Measurements from ENCODE around the gene ZBED5.
"Not testable (repeated sequence)": the region's sequence is repeated elsewhere in the genome, so short reads cannot be mapped to it uniquely, and the experiment has no call there.

The ZBED5 gene

GRCh38 chr11:10857709-10858438 lies at the start of gene ZBED5:
Gene ZBED5, minus strand, starts transcription at chr11:10858053. Its CDS starts 3,108 bp downstream, at chr11:10854945.
- in situ Hi-C loops (cut with HindIII; ENCODE audit: low sequenced_read_pairs): no loop called here

DNA sequence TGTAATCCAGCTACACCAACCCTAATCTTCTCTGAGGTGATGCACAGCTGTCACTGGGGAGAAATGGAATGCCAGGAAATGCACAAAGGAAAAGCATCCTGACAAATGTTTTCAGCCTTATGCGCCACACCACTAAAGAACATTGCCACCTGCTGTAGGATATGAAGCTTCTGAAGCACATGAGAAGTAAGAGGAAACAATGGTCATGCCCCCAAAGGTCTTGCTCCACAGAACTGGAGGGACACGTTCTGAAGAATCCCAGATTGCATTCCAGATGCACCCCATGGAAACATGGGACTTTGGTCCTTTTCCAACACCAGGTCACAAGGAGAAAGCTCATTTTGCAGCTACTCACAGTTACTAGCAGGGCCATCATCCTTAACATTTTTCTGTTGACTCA lies 48.7 kb upstream of the ZBED5 start:
- in situ Hi-C loops (cut with HindIII; ENCODE audit: low sequenced_read_pairs): no loop called here

- in situ Hi-C loops (cut with HindIII; ENCODE audit: low sequenced_read_pairs): no loop called here
Measured at GRCh38 chr11:10902301-10903063, 44.6 kb upstream of the ZBED5 start.

DNA sequence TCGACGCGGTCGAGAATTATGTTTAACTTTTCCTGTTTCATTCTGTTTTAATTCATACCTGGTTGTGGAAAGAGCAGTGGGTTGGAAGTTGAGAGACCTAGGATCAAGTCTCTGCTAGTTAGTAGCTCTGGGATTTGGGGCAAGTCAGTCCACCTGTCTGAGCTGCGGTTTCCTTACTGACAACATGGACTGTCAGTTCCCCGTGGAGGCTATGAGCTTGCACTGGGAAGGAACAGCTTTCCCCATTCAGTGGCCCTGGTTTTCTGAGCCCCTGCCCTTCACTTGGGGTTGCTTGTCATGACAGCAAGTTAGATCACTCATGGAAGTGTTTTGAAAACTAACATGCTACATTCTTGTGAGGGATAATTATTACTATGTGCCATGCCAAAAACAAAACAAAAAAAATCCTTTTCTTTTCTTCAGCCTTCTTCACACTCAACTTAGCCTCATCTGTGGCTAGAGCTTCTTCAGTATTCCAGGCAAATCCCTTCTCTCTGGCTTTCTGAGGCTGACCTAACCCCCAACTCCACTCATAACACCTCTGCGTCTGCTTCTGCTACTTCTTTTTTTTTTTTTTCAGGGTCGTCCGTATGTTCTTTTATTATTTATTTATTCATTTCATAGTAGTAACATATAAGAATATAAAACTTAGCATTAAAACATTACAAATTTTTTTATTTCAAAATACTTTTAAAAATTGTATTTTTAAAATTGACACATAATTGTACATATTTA lies 43.0 kb upstream of the ZBED5 start:
- in situ Hi-C loops (cut with HindIII; ENCODE audit: low sequenced_read_pairs): no loop called here

DNA sequence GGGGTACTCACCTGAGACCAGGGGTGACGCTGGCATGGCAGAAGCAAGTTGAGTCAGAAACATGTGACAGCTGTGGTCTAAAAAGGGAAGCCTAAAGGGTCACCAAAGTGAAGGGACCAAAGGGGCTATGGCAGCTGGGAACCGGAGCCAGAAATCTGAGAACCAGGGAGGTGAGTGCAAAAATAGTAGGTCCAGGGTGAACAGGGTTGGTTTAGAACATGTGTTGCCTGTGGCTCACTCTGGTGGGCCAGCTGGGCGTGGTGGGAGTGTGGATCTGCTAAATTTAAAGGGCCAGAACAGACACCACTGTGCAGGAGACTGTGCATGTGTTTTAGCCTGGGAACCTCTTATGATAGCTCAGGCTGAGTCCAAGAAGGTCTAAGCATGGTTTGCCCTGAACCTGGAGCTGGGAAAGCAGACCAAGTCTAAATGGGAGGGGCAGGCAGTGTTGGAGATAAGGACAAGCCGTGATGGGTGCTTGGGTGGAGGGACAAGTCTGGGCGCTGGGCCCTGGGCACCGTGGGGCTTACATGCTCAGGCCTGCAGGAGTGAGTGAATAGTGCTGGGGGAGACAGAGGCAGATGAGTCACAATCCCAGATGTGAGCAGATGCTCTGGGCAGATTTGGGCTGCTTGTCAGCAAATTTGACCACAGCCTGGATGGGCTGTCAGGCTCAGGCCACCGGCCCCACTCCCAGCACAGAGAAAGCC lies 41.4 kb upstream of the ZBED5 start:
- in situ Hi-C loops (cut with HindIII; ENCODE audit: low sequenced_read_pairs): no loop called here

GRCh38 chr11:10898763-10899025 lies 40.8 kb upstream of the ZBED5 start:
- in situ Hi-C loops (cut with HindIII; ENCODE audit: low sequenced_read_pairs): no loop called here

DNA sequence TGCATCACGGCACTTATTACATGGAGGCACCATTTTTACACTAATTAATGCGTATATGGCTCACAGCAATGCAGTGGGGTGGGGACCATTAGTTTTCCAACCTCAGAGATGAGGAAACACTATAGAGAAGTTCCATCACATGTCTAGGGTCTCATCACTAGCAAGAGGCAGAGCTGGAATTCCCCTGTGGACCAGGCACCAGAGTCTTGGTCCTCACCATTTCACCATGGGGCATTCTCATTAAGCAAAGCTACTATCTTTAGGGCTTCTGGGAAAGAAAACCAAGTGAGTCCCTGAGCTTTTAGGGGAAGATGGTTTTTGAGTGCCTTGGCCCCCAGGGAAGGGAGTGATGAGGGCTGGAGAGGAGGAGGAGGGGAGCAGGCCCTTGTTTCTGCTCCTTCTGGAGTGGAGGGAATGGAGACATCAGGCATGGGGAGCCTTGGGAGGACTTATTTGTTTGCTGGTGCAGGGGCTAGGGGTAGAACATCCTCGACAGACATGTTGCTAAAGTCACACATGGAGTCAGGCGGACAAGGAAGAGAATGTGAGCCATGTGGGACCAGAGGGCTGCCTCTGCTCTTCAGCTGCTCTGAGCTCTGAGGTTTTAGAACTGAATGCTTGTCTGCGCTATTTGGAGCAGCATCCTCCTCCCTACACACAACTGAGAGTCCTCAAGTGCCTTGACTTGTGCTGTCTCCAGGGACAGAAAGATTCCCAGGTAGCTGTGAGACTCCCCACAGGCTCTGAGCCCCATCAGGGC lies 40.3 kb upstream of the ZBED5 start:
- in situ Hi-C loops (cut with HindIII; ENCODE audit: low sequenced_read_pairs): no loop called here

DNA sequence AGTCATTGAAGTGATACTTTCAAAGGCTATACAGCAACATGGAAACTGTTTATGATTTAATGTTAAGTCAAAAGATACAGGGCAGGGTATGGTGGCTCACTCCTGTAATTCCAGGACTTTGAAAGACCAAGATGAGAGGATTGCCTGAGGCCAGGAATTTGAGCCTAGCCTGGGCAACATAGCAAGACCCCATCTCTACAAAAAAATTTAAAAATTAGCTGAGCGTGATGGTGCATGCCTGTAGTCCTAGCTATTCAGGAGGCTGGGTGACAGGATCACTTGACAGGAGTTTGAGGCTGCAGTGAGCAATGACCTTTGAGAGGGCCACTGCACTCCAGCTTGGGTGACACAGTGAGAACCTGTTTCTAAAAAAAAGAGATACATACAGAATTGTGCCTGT lies 39.3 kb upstream of the ZBED5 start:
- in situ Hi-C loops (cut with HindIII; ENCODE audit: low sequenced_read_pairs): no loop called here

DNA sequence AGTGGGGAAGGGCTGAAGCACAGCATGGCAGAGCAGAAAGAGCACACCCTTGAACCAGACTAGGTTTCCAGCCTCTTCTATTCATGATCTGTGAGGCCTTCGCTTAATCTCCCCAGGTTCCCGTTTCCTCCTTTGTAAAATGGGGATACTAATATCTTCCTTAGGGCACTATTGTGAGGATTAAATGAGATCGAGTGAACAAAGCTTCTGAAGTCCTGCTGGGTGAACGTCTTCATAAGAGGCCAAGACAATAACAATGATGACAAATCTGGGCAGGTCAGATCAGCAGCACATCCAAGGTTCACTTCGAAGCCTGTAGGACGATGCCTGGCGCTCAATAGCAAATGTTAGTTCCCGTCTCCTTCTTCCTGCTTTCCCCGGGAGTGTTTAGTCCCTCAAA lies 38.6 kb upstream of the ZBED5 start:
- in situ Hi-C loops (cut with HindIII; ENCODE audit: low sequenced_read_pairs): no loop called here

GRCh38 chr11:10895285-10895684 lies 37.4 kb upstream of the ZBED5 start:
- in situ Hi-C loops (cut with HindIII; ENCODE audit: low sequenced_read_pairs): no loop called here

- in situ Hi-C loops (cut with HindIII; ENCODE audit: low sequenced_read_pairs): no loop called here
Measured at GRCh38 chr11:10894666-10895065, 36.8 kb upstream of the ZBED5 start.

- in situ Hi-C loops (cut with HindIII; ENCODE audit: low sequenced_read_pairs): no loop called here
Measured at GRCh38 chr11:10893714-10894151, 35.9 kb upstream of the ZBED5 start.

DNA sequence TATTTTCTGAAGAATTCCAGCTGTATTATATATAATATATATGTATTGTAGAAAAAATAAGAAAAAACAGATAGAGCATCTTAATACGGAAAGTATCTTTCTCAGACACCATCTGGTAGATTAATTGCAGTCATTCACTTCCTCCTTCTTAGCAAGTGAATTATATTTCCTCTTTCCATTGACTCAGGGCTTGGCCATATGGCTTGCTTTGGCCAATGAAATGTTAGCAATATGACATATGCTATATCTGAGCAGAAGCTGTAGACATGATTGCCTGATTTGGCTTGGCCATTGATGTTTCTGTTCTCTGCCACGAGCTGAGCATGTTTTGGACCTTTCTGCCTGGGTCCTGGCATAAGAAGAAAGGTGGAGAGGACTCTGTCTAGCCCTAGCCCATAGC lies 34.4 kb upstream of the ZBED5 start:
- in situ Hi-C loops (cut with HindIII; ENCODE audit: low sequenced_read_pairs): no loop called here

DNA sequence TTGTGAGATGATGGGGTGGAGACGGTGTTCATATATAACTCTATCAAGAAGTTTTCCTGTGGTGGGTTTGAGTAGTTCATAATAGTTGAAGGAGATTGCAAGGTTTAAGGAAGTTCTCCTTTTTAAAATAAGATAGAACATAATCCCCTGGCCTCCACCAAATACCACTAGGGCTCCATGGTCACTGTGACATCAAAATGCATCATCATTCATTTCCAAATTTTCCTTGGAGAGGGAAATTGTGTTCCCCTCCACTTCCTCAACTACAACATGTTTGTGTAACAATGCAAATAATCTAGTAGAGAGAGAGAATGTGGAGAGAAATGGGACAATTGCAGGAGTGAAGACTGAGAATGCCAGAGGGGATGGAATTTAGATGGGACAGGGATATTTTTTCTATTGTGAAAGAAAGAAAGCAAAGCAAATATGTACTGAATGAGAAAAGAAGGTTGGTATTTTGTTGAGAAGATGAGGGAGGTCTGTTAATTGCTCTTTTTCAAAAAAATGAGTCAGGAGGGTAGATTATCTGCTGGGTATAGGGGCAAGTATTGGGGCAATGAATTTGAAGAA lies 33.4 kb upstream of the ZBED5 start:
- in situ Hi-C loops (cut with HindIII; ENCODE audit: low sequenced_read_pairs): no loop called here

DNA sequence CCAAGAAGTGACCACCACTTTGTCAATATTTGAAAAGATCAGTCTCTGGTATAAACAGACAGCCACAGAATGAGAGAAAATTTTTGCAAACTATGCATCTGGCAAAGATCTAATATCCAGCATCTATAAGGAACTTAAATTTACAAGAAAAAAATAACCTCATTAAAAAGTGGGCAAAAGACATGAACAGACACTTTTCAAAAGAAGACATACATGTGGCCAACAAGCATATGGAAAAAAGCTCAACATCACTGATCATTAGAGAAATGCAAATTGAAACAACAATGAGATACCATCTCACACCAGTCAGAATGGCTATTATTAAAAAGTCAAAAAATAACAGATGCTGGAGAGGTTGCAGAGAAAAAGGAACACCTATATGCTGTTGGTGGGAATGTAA lies 32.2 kb upstream of the ZBED5 start:
- in situ Hi-C loops (cut with HindIII; ENCODE audit: low sequenced_read_pairs): not testable (repeated sequence)

- in situ Hi-C loops (cut with HindIII; ENCODE audit: low sequenced_read_pairs): loop anchor here (5.0 kb wide), 1 partner anchor 40 kb away; no protein-coding TSS in a partner anchor
Measured at GRCh38 chr11:10887307-10887706, 29.5 kb upstream of the ZBED5 start.

DNA sequence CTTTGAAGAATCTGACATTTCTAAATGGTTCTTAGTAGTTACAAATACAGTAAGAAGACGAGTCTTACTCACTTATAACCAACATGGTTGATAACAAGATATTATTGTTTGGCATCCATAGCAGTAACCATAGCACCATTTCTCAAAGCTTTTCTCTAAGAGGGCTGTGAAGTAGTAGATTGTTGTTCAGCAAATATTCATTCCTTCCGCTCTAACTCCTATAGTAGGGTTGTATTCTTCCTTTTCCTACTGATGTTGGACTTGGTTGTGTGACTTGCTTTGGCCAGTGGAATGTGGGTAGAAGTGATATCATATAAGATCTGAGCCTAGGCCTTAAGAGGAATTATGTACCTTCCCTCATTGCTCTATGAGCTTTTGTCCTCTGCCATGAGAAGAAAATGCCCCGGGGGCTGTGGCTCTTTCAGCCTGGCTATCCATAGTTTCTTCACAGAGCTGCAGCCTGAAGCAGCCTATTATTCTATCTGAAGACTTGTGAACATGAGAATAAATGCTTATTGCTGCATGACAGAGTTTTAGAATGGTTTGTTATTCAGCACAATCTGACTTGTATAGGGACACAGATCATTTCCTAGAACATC lies 28.9 kb upstream of the ZBED5 start:
- in situ Hi-C loops (cut with HindIII; ENCODE audit: low sequenced_read_pairs): loop anchor here (5.0 kb wide), 1 partner anchor 39 kb away; no protein-coding TSS in a partner anchor

DNA sequence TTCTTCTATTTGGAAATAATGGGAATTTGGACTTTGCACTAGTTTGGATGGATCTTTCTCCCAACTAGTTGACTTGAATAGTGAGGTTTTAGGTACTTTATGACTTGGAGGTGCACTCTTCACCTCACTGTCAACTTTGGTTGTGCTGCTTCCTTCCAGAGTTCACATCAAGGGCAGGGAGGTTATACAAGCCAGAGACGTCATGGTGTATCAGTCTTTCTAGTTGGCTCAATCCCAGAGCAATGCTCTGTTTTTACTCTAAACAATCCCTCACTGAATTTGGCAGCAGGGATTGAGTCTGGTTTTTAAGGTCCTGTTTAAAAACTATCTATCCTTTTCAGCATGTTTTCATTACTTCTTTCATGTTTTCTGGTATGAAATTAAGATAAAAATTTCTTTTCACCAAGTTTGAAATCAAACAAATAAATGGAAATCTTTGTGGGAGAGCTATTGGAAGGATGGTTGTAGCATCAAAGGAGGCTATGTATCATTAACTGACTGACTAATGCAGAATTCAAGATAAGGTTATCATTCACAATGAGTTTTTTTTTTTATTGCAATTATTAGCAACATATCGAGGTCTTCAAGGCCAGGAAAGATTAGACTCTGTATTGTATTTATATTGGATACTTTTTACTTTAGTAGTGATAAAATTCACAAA lies 28.0 kb upstream of the ZBED5 start:
- in situ Hi-C loops (cut with HindIII; ENCODE audit: low sequenced_read_pairs): loop anchor here (5.0 kb wide), 1 partner anchor 39 kb away; no protein-coding TSS in a partner anchor

GRCh38 chr11:10884292-10884691 lies 26.4 kb upstream of the ZBED5 start:
- in situ Hi-C loops (cut with HindIII; ENCODE audit: low sequenced_read_pairs): not testable (repeated sequence)

Measured in endothelial cell of hepatic sinusoid (primary cell).